Upper lobe of left lung (tissue), 4 donors: ENCODE results near the gene HSD3B2.

Source experiments
- CTCF ChIP-seq, 6 experiments: fragments of 450-650 bp in 4 of 6; fragments of 200-600 bp in 2 of 6; sonication (generic) in 2 of 6; IDR thresholded peaks; one replicate each; pipeline ENCODE4 v1.5.1; 2016 to 2019; ENCODE audit warnings: antibody characterized with exemption in 6 of 6
- EP300 ChIP-seq, 4 donors: sonication (generic); formaldehyde crosslinking; IDR thresholded peaks; one replicate each; pipeline ENCODE4 v1.5.1; 2017; ENCODE audit warnings: antibody characterized with exemption in 4 of 4, control low read depth in 2 of 4
- POLR2A ChIP-seq, 4 donors: fragments of 450-650 bp; IDR thresholded peaks; one replicate each; pipeline ENCODE4 v1.5.1; 2016 to 2017; ENCODE audit warnings: antibody characterized with exemption in 4 of 4, mild to moderate bottlenecking in 2 of 4
- POLR2AphosphoS5 ChIP-seq, 2 donors: sonication (generic); formaldehyde crosslinking; IDR thresholded peaks; one replicate each; pipeline ENCODE4 v1.5.1; 2017; ENCODE audit warnings: antibody characterized with exemption in 2 of 2

GRCh38 chr1:119416006-119416640 is 1.2 kb downstream of the HSD3B2 start:
- no peak for TF ChIP-seq POLR2A (IDR thresholded peaks at IDR 0.05)
- no peak for TF ChIP-seq EP300 (IDR thresholded peaks at IDR 0.05)
- no peak for TF ChIP-seq CTCF (IDR thresholded peaks at IDR 0.05)
- no peak for TF ChIP-seq POLR2AphosphoS5 (IDR thresholded peaks at IDR 0.05)
